Measurements from ENCODE around the gene SEC62.

DNA sequence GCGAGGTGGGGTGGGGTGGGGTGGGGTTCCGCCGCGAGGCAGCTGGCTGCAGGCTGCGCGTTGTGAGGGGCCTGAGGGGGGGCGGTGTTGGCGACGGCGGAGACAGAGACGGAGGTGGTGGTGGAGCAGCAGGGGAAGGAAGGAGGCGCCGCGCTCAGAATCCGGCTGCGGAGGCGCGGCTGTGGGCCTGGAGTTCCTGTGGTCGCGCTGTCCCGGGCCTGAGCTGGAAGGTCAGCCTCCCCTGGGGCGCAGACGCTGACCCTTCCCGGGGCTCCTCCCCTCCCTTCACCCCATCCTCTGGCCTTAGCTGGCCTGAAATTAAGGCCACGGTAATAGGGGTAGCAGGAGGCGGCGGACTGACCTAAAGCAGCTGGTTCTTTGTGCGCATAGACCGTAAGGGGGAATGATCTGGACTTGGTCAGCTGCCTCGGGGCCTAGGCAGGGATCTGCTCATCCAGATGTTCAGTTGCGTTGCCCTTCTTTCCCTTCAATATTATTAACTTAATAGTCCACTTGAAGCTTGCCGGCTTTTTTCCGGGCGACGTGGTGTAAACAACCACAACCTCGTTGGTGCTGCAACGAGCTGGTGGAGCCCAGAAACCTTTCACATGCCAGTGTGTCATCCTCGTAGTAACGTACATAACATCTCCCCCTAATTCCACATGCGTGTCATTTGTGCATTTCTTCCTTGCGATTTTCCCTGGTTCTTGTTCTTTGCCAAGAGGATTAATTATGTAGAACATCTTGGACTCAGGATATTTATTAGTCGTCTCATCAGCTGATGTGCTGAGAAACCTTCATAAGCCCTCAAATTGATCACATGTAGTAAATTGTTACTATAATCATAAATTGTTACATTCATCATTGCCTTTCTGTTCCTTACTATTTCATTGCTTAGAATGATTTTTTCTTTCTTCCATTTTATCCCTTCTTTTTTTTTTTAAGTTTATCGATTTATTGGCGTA, 626 bp downstream of the SEC62 start:
- TF ChIP-seq, protein P1, sequence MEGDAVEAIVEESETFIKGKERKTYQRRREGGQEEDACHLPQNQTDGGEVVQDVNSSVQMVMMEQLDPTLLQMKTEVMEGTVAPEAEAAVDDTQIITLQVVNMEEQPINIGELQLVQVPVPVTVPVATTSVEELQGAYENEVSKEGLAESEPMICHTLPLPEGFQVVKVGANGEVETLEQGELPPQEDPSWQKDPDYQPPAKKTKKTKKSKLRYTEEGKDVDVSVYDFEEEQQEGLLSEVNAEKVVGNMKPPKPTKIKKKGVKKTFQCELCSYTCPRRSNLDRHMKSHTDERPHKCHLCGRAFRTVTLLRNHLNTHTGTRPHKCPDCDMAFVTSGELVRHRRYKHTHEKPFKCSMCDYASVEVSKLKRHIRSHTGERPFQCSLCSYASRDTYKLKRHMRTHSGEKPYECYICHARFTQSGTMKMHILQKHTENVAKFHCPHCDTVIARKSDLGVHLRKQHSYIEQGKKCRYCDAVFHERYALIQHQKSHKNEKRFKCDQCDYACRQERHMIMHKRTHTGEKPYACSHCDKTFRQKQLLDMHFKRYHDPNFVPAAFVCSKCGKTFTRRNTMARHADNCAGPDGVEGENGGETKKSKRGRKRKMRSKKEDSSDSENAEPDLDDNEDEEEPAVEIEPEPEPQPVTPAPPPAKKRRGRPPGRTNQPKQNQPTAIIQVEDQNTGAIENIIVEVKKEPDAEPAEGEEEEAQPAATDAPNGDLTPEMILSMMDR (IDR thresholded peaks at IDR 0.05) = no peak
- TF ChIP-seq EP300 (IDR thresholded peaks at IDR 0.05) (no peak), POLR2A (IDR thresholded peaks at IDR 0.05) (no peak), POLR2AphosphoS5 (IDR thresholded peaks at IDR 0.05) (no peak)

Data from suprapubic skin (tissue), 4 donors.